T1000 (cell line): ENCODE data around the gene CADPS2.

Experiments
- DNase-seq: peaks from one replicate; lab custom pipeline; 2025; ENCODE audit warnings: mixed read lengths; lab: John Stamatoyannopoulos, UW

CADPS2 gene

DNA sequence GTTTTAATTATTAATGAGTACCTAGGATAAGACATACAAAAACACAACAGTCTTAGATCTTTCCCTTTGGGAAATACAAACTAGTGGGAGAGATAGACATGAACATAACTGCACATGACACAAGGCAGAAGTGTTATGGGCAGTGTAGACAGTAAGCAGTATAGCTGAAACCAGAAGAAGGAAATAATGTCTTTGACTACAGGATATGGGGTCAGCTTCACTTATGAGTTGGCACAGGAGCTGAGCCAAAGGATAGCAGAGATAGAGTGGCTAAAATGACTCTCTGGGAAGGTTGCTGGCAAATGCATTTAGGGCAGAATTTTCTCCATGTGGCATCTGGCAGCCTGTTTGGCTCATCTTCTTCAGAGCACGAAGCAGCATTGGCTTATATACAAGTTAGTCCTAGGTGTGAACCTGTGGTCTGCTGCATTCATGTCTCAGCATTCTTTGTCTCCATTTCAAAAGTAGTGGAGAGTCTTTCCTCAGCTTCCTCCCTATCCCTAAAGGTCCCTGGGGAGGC lies 521.4 kb downstream of the CADPS2 start:
- DNase-seq = no peak

DNA sequence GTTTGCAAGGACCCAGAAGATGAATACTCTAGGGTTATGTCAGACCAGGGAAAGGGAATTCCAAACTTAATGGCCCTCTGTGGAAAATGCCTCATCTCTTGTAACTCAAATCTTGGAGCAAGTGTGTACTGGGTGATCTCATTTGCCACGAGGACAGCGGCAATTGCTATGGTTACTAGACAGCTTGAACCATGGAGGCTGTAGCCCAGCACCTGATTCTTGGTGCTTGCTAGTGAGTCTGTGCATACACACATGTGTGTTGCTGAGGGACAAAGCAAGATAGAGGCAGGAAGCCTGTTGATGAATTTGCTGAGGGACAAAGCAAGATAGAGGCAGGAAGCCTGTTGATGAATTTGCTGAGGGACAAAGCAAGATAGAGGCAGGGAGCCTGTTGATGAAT lies 523.1 kb downstream of the CADPS2 start:
- no peak for DNase-seq

DNA sequence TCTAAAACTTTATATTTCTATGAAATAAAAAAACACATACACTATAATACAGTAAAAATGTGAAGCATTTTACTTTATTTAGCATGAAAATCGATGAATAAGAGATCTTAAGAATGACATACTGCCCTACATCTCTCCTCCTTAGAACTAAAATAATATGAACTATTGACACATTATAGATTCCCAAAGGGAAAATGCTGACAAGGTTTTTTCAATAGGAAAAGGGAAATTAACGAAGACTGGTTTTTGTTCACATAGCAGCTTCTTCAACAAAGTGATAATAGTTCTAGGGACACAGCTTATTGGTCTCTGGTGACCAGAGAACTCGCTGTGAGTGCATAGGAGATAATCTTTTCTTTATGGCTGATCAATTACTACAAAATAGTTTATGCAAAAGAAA lies 523.8 kb downstream of the CADPS2 start:
- no peak for DNase-seq

DNA sequence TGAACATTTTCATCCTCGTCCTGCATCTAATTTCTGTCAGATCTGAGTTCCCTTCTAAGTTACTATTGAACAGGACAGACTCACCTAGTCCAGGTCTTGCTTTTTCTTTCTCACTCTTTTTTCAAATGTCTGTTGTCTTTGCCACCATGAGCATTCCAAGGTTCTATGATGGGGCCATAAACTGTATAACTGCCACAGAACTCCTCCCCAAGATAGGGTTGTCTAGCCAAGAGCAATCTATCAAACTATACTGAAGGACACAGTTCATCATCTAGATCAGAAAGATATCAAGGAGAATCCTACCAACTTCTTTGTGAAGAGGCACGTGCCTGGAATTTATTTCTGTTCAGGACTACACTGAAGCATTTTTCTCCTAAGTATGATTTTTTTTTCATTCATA lies 531.6 kb downstream of the CADPS2 start:
- no peak for DNase-seq

DNA sequence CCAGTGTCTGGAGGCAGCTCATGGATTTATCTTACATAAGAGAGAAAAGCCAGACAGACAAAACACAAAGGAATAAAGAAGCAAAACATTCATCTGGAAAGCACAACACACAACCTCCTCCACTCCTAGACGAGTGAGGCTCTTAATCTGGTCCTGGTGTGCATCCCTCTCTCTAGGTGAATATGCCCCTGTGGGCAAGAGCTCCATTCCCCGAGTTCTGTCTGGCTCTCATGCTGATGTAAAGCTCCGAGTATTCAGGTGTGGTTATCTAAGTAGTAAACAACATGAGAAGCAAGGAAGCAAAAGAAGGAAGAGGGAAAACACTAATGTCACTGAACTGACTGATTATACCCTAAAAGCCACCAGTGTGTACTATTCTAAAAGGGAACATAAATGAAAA lies 533.8 kb downstream of the CADPS2 start:
- no peak for DNase-seq

DNA sequence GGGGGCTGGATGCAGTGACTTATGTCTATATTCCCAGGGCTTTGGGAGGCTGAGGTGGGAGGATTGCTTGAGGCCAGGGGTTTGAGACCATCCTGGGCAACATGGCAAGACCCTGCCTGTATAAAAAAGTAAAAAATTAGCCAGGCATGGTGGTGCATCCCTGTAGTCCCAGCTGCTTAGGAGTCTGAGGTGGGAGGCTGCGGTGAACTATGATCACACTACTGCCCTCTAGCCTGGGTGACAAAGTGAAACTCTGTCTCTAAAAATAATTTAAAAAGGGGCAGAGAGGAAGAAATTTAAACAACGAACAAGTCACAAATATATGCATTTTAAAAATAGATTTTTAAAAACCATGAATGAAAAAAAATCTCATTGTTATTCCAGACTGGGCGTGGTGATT lies 535.6 kb downstream of the CADPS2 start:
- no peak for DNase-seq

DNA sequence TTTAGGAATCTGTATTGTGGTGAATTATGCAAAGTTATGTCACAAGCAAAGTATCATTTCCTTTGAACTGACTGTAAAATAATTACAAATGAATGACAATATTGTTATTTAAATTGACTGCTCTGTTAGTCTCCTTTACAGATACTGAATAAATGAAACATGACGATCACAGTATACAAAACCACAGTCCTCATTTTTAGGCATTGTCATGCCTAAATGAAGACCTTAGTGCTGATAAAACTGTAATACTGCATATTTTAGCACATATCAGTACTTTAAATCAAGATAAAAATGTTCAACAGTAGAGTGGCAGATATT lies 542.0 kb downstream of the CADPS2 start:
- no peak for DNase-seq

DNA sequence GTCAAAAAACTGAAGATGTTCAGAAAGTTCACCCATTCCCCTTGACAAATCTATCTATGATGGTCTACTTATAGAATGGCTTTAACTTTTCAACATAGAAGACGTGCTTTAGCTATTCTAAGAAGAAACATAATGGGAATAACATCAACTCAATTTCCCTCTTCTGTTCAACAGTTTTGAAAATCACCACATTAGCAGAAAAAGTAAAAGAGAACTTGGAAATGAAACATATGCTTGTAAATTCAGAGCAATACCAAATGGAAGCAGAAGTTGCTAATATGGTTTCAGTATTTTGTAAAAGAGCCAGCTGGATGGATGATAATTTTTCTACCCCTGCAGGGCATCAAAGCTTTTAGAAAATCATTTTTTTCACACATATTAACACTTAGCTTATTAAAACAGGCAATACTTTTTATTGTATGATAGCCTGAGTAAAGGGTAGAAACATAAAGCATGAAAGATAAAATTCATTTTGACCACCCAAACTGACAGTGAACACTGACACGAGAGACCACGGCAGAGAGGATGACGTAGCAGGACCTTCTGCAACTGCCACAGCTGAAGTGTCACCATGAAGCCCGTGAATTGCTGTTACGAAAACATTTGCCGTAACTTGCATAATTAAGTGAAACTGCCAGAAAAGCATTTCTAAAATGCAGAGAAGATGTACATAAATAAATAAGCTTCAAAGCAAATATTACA lies 542.5 kb downstream of the CADPS2 start:
- DNase-seq = no peak

DNA sequence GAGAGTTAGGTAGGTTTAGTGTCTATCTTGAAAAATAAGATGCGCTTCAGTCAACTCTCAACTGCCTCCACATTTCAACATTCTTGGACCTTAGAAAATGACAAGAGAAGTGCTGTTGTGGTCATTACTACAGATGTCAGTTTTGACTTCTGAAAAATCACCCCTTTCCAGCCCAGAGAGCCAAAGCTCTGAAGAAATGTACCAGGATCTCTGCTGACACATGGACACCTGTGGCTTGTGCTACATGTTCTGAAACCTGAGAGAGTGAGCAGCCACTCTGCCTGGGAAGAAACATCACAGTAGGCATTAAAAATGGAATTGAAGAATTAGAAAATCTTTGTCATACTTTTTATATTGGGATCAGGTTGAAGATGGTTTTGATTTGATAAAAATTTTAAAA lies 545.8 kb downstream of the CADPS2 start:
- DNase-seq = no peak

DNA sequence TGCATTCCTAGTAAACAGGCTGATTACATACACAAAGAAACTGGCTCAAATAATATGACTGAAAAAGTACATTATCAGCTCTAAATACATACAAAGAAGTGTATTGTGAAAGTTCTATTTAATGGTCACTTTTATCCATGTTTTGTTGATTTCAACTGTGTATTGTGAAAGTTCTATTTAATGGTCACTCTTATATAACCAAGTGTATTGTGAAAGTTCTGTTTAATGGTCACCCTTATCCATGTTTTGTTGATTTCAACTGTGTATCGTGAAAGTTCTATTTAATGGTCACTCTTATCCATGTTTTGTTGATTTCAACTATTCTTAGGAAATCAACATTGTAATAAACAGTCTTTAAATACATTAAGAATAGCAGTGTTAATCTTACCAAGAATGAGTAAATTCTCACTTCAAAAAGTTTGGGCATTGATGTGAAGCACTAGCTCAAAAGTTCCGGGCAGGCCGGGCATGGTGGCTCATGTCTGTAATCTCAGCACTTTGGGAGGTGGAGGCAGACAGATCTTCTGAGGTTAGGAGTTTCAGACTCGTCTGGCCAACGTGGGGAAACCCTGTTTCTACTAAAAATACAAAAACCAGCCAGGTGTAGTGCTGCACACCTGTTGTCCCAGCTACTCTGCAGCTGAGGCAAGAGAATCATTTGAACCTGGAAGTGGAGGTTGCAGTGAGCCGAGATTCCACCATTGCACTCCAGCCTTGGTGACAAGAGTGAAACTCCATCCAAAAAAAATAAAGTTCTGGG lies 546.9 kb downstream of the CADPS2 start:
- DNase-seq = no peak

DNA sequence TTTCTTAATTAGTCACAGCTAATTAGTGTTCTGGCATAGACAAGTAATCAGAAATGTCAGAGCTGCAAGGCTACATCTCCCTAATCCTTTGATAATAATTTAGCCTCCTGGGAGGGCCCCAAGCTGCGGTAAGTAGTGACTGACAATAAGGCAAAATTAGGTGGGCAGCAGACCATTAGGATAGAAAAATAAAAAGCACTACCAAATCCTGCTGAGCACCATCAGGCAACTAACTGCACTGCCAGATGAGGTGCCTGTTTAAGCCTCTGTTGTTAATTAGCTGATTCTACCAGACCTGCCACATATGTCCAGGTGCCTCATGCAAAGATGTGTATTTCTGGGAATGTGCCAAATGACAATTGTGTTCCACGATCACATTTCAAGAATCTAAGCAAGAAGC lies 549.2 kb downstream of the CADPS2 start:
- no peak for DNase-seq

DNA sequence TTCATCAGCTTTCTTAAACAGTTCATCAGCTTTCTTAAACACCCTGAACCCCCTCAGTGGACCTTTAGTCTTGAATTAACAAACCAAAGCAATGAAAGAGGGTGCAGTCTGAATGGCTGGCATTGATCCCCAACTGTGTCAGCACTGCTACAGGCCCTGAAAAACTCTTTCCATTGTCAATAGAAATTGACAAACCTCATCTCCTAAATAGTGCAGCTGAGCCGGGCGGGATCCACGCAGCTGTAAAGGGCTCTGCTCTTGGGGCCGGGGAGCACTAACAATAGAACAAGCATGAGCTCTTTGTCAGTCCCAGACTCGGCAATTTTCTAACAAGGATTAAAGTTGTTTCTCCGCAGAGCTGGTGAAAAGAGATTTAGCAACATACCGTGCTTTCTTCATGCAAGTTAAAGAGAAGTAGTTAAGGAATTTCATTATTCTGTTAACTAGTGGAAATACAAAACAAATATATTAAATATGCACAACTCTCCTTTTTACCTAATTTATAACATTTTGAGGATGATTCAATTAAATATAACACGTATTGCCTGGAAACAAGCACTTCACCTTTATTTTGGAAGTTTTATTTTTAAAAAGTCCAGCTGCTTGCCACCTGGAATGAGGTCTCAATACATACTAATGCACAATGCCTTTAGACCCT lies 557.0 kb downstream of the CADPS2 start:
- DNase-seq = no peak

DNA sequence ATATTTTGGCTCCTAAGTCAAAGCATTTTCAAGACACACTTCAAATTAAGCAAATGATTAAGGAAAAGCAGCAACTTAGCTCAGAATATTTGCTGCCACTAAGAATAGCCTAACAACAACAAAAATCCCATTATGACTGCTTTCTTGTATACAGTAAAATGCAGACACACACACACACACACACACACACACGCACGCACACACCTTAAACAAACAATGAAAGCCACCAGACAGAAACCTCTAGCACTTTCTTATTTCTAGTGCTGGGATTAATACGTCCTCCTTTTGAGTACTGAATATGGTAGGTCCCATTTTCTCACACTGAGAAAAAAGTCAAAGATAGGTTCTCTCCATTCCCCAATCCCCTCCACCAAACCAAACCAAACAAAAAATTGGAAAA lies 558.3 kb downstream of the CADPS2 start:
- DNase-seq = no peak

DNA sequence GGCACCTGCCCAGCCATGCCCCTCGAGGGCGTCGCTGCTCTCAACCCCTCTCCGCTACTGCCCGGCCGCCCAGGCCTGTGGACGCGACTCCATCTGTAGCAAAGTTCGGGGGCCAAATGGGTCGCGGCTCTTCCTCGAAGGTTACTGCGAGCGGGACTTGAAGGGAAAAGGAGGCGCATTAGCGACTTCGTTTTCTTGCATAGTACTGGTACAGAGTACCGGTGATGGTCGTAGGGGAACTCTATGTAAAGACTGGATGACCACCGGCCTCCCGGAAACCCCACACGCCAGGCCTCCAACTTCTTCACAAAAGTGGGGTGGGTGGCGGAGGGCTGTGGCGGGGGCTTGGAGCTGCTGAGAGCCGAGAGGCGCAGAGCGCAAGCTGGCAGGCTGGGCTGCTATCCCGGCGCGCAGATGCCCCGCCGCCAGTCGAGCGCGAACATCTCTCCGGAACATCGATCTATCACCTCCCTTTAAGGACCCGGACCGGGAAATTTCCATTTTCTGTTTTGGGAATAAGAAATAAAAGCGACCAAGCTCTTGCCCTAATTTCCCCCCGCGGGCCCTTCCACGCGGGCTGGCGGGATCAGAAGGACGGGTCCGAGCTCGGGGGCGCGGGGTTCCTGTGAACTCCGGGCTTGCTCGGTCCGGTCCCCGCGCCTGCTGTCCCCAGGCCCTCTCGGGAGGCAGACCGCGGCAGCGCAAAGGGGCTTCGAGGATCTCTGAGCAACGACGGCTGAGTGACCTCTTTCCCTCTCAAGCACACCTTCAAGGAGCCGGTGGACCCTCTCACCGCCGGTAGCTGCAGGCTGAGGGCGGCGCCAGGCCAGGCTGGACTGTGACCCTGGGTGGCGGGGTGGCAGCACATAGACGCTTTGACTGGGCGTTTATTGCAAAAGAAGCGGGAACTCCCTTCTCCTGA lies 569.5 kb downstream of the CADPS2 start:
- DNase-seq = no peak

DNA sequence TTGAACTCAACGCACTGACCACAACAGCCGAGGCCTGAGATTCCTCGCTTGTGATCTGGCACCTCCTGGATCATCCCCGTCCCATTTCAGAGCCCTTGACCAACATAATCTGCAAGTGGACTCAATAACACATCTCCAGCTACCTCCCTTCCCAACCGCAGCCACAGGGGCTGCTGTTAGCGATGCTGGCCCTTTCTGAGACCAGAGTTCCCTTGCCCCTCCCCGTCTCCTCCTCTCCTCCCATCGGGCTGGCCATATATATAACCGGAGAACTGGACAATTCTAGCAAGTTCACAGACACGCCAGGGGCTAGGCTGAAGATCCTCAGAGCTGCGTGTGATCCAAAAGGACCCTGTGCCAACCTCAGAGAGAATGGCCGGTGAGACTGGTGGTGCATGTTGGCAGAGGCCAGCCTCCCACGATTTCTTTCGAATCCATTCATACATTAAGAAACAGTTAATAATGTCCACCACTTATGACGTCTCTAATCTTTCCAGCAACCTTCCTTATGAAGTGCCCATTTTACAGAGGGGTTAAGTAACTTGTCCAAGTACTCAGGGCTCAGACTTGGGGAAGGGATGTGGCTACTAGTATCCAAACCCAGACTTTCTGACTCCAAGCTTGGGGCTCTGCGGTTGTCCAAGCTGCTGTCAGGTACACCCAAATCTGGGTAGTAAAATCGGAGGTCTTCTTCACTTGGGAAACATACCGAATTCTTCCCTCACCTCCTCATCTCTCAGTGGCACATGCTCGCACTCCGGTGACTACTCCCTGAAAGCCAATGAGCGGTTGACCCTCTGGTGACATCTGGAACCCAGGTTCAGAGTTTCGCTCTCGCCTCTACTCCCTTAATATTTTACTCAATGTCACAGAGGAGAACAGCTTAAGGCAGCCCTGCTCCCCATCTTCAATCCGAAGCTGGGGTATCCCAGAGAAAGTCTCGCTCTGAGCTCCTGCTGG lies 570.5 kb downstream of the CADPS2 start:
- DNase-seq = no peak

DNA sequence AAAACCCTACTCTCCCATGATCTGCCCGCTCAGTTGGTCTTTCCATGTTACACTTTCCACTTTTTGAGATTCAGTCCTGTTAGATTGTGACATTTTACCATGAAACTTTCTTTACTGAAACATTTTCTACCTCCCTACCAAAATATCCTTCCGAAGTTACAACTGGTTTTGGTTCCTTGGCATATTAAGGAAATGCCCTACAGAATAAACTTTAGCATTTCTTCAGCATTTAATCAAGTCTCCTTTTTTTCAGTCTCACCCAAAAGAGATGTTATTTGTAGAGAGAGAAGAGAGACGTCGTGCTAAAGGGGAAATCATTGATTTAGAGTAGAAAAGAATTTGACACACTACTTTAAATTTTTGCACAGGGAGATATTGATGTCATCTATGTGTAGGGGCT lies 572.0 kb downstream of the CADPS2 start:
- no peak for DNase-seq

DNA sequence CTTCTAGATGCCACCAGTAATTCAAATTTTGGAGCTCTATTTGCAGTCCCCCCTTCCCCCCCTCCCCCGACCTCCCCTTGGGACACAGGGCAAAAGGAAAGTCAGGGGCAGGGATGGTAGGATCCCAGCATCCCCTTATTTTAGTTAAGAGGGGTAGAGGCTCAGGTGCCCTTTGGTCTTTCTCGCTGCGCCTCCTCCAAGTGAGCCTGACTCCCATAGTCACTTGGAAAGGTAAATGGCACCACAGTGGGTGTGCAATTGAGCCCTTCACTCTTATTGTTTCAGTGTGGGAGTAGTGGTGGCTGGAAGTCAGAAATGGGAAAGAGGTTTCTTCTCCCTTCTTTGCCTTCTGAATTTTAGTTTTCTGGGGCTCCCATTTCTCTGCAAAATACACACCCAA lies 573.5 kb downstream of the CADPS2 start:
- no peak for DNase-seq

DNA sequence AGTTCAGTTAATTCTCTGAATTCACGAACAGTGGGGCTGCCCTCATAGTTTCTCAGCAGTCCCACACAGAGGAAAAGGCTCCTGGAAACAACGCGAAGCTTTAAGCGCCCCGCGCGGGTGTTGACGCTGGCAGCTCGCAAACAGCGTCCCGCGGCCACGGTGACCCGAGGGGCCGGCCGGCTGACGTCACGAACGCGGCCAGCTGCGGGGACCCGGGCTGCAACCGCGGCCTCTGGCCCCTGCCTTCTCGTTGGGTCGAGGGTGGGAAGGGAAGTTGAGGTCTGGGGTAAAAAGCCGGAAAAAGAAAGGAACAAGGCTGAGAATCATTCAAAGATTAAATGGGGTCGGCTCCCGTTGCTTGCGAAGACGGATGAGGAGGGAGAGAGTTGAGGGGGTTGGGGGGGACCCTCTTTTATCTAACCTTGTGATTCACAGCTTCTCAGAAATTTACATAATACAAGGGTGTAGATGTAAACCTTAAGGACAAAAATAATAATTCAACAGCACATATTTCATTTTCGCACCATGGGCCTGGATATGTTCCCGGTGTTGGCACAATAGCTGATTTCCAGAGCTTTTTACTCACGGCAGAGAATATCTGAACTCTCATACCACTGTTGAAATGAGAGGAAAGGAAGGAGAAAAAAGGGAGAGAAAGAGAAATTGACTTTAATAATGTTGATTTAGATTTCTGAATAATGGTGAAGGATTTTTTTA lies 574.4 kb downstream of the CADPS2 start:
- DNase-seq = no peak

DNA sequence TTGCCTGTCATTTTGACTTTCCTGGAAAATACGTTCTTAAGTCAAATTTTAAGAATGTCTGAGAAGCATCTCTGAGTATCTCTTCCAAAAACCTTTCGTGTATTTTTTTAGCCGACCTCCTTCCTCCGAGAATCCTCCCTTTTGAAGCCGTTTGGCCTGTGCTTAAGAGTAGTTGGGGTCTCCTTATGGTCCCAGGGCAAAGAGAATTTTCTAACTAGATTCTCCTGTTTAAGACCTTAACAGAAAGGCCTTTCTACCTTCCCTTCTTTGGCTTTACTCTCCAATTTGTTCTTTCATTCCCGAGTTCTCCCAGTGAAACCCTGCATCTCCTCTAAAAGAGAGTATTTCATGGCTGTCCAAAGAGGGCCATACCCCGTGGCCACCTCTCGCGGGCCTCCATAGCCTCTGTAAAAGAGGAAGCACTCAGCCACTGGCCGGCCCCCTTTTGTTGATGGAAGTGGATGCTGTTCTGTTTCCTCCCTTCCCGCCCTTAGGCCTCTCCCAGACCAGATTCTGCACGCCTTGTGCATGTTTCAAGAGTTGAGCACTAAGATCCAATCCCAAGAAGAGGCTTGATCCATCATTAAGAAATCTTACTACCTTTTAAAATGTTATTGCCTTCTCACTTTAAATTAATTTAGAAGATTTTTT lies 575.1 kb downstream of the CADPS2 start:
- DNase-seq = no peak
